Measurements from ENCODE around the gene MAP4.

DNA sequence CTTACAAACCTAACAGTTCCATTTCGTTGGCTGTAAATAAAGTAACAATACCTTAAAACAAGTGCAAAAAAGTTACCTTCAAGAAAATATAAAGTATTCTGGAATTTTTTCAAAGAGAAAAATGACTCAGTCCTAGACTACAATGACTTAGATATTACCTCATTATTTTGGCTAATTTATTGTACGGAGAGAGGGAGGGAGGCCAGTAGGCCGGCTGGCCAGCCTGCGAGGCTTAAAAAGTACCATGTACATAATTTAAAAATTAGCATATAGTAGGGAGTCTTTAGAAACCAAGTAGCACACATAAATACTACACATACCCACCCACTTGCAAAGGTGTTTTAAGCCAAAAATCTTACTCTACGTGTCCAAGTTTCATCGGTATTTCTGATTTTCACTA is 41.9 kb upstream of the MAP4 start:
- TF ChIP-seq EZH2 (IDR thresholded peaks at IDR 0.05; ENCODE audit: insufficient read depth, poor library complexity, severe bottlenecking) (no peak), EZH2phosphoT487 (IDR thresholded peaks at IDR 0.05; ENCODE audit: insufficient read depth, low read depth) (no peak)

Data from GM23248 (cell line).